Activated CD8-positive, alpha-beta T cell treated with anti-CD3 and anti-CD28 coated beads for 36 hours (primary cell): ENCODE results near the gene LIMS1. TPM values are rescaled to one million over a fixed set of nuclear protein-coding genes. Genes with fewer than 3 reads are reported as not detected.
A peak's percentile ranks its signal among the peaks of the same experiment; 100 is the strongest.

ENCODE experiments used
- ATAC-seq: fragments of 200-7000 bp; cut with Tn5 transposase; one replicate; pipeline ENCODE4 v1.10.0; 2021; ENCODE audit warnings: mild to moderate bottlenecking, moderate library complexity
- CTCF ChIA-PET: fragments of 350-600 bp; sonication (Branson Sonifier 250); formaldehyde crosslinking; loops from one replicate; lab custom pipeline; 2021; ENCODE audit warnings: antibody characterized with exemption; lab: Charles Lee
- POLR2A ChIA-PET: fragments of 350-600 bp; sonication (Branson Sonifier 250); formaldehyde crosslinking; loops from one replicate; lab custom pipeline; 2021; ENCODE audit warnings: antibody characterized with exemption; lab: Charles Lee
- DNase-seq: peaks from one replicate; pipeline ENCODE4 v3.0.0-alpha.2; 2020
- H3K27ac Mint-ChIP-seq: one replicate; pipeline ENCODE4 v1.8.0; 2021; ENCODE audit warnings: mild to moderate bottlenecking, mixed read lengths
- H3K27me3 Mint-ChIP-seq: one replicate; pipeline ENCODE4 v1.8.0; 2021; ENCODE audit warnings: mixed read lengths
- H3K36me3 Mint-ChIP-seq: one replicate; pipeline ENCODE4 v1.8.0; 2021; ENCODE audit warnings: low read depth, mixed read lengths
- H3K4me1 Mint-ChIP-seq: one replicate; pipeline ENCODE4 v1.8.0; 2021; ENCODE audit warnings: low read depth, mixed read lengths
- H3K4me3 Mint-ChIP-seq: one replicate; pipeline ENCODE4 v1.8.0; 2021; ENCODE audit warnings: mild to moderate bottlenecking, moderate library complexity, mixed read lengths
- H3K9me3 Mint-ChIP-seq: one replicate; pipeline ENCODE4 v1.8.0; 2021; ENCODE audit warnings: mixed read lengths
- CTCF ChIP-seq: fragments of 200-600 bp; IDR thresholded peaks from one replicate; pipeline ENCODE4 v1.8.0; 2022; ENCODE audit warnings: antibody characterized with exemption, mild to moderate bottlenecking
- intact Hi-C: fragments of 100-400 bp; cut with micrococcal nuclease; formaldehyde crosslinking; loops from one replicate; pipeline ENCODE4 v1.10.0; 2022
- total RNA-seq, 2 experiments: library from RNA; stranded (reverse); gene quantifications; one replicate each; pipeline ENCODE4 v1.2.3, GENCODE V29; 2021

The LIMS1 gene
- total RNA-seq, 2 experiments from 2014 or later = 48.1 to 51.7 TPM

- Mint-ChIP-seq H3K27ac (no peak overlapping the region), H3K4me3 (no peak overlapping the region), H3K9me3 (no peaks in the 10 kb centered on the region), H3K36me3 (peaks cover 7% of the 10 kb centered on the region), H3K4me1 (peaks cover 72% of the 10 kb centered on the region), H3K27me3 (no peaks in the 10 kb centered on the region)
- ChIA-PET CTCF (interaction anchor here (1.4 to 8.4 kb wide), 3 partner anchors 10 to 20 kb away, joined by 4 to 129 read pairs (median 120); no protein-coding TSS in a partner anchor), POLR2A (no interaction called here)
- no peak for TF ChIP-seq CTCF
- no peak for ATAC-seq
- intact Hi-C loops = no loop called here
- no peak for DNase-seq
These were observed 98.3 kb downstream of the LIMS1 start for GRCh38 chr2:108632332-108633160.

- H3K9me3 Mint-ChIP-seq = no peaks in the 10 kb centered on the region
These were observed 99.1 kb downstream of the LIMS1 start for GRCh38 chr2:108633409-108633808.

GRCh38 chr2:108634011-108634410 lies 99.7 kb downstream of the LIMS1 start:
- ATAC-seq = no peak
- H3K27ac Mint-ChIP-seq = peak overlapping the region; percentile 23
- no peaks in the 10 kb centered on the region for H3K27me3 Mint-ChIP-seq
- intact Hi-C loops = no loop called here
- no peak overlapping the region for H3K4me3 Mint-ChIP-seq
- ChIA-PET CTCF (interaction anchor here (1.4 to 8.4 kb wide), 5 partner anchors 11 to 50 kb away, joined by 4 to 129 read pairs (median 89); no protein-coding TSS in a partner anchor), POLR2A (interaction anchor here (1.4 to 1.5 kb wide), 2 partner anchors 19 to 28 kb away, joined by 3 to 4 read pairs; no protein-coding TSS in a partner anchor)
- no peaks in the 10 kb centered on the region for H3K9me3 Mint-ChIP-seq
- peaks cover 62% of the 10 kb centered on the region for H3K4me1 Mint-ChIP-seq
- H3K36me3 Mint-ChIP-seq = peaks cover 5% of the 10 kb centered on the region
- TF ChIP-seq CTCF = no peak
- no peak for DNase-seq

More at GRCh38 chr2:108633409-108633808, 99.1 kb downstream of the LIMS1 start:
- ChIA-PET POLR2A (interaction anchor here (1.5 kb wide), 1 partner anchor 18 kb away, joined by 3 read pairs; no protein-coding TSS in a partner anchor), CTCF (interaction anchor here (1.4 to 8.4 kb wide), 4 partner anchors 11 to 29 kb away, joined by 4 to 129 read pairs (median 104); no protein-coding TSS in a partner anchor)
- H3K27me3 Mint-ChIP-seq = no peaks in the 10 kb centered on the region
- DNase-seq (no peak), ATAC-seq (no peak)
- intact Hi-C loops = no loop called here
- H3K27ac Mint-ChIP-seq = no peak overlapping the region
- H3K4me3 Mint-ChIP-seq = no peak overlapping the region
- H3K4me1 Mint-ChIP-seq = peaks cover 66% of the 10 kb centered on the region
- no peak for TF ChIP-seq CTCF
- peaks cover 5% of the 10 kb centered on the region for H3K36me3 Mint-ChIP-seq

GRCh38 chr2:108634576-108635160 lies 100.4 kb downstream of the LIMS1 start:
- no peak for DNase-seq
- POLR2A ChIA-PET = interaction anchor here (1.4 to 1.5 kb wide), 2 partner anchors 19 to 29 kb away, joined by 3 to 4 read pairs; no protein-coding TSS in a partner anchor
- no peak for TF ChIP-seq CTCF
- no peak overlapping the region for H3K4me3 Mint-ChIP-seq
- intact Hi-C loops = loop anchor here (5.0 kb wide), 1 partner anchor 42 kb away; no protein-coding TSS in a partner anchor
- CTCF ChIA-PET = interaction anchor here (3.2 to 8.4 kb wide), 5 partner anchors 12 to 51 kb away, joined by 30 to 129 read pairs (median 89); no protein-coding TSS in a partner anchor
- no peak for ATAC-seq
- H3K27ac Mint-ChIP-seq = no peak overlapping the region
- H3K4me1 Mint-ChIP-seq = peaks cover 55% of the 10 kb centered on the region
- H3K36me3 Mint-ChIP-seq = peaks cover 5% of the 10 kb centered on the region
- H3K9me3 Mint-ChIP-seq = no peaks in the 10 kb centered on the region
- no peaks in the 10 kb centered on the region for H3K27me3 Mint-ChIP-seq
